Omental fat pad (tissue), 4 donors: ENCODE results near the gene NTNG2. TPM values are rescaled to one million over a fixed set of nuclear protein-coding genes. Genes with fewer than 3 reads are reported as not detected.

Experiments
- ATAC-seq: fragments of 150-250 bp; one replicate; pipeline ENCODE4 v1.9.1; 2016; ENCODE audit warnings: mild to moderate bottlenecking, moderate library complexity; ENCODE audit not compliant: low FRiP score
- DNase-seq: peaks from one replicate; pipeline ENCODE4 v3.0.0-alpha.2; 2019; ENCODE audit warnings: low spot score
- CTCF ChIP-seq, 3 donors: fragments of 450-650 bp; IDR thresholded peaks; one replicate each; pipeline ENCODE4 v1.5.1; 2016 to 2017; ENCODE audit warnings: antibody characterized with exemption in 3 of 3, mild to moderate bottlenecking in 3 of 3, moderate library complexity in 2 of 3
- total RNA-seq, 4 donors: library from RNA; depleted of rRNA; stranded (reverse); fragments of >200 nt; gene quantifications; one replicate each; pipeline ENCODE4 v1.1.0, GENCODE V29; 2016

NTNG2 gene
- total RNA-seq, 4 donors from 2014 or later, result 1.8 to 4.2 (median 2.9) TPM

DNA sequence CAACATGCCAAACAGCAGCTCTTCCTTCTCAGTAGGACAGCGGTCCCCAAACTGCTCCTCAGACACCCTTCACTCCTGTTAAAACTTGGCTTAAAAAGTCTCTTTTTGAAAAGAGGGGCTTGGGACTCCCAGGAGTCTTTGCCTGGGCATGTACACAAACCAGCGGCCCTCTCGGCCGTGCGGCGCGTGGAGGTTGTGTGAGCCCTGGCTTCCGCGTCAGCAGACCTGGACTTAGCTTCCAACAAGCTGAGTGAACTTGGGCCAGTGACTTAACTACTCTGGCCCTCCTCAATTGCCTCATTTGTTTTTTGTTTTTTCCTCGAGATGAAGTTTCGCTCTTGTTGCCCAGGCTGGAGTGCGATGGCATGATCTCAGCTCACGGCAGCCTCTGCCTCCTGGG is 15.3 kb upstream of the NTNG2 start:
- ATAC-seq, result no peak
- TF ChIP-seq CTCF (IDR thresholded peaks at IDR 0.05), result no peak
- no peak for DNase-seq

DNA sequence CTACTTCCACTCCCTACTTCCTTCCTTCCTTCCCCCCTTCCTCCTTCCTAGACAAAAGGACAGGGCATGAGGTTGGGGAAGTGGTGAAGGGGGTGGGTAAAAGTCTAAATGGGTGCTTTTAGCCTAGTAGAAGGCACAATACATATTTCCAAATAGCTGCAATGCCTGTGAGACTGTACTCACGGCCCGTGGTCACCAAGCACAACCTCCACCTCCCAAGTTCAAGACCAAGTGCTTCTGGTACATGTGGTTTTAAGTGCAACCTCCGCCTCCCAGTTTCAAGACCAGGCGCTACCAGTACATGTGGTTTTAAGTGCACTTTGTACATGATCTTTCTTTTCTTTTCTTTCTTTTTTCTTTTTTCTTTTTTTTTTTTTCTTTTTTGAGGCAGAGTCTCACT is 14.5 kb upstream of the NTNG2 start:
- no peak for ATAC-seq
- TF ChIP-seq CTCF (IDR thresholded peaks at IDR 0.05), result no peak

DNA sequence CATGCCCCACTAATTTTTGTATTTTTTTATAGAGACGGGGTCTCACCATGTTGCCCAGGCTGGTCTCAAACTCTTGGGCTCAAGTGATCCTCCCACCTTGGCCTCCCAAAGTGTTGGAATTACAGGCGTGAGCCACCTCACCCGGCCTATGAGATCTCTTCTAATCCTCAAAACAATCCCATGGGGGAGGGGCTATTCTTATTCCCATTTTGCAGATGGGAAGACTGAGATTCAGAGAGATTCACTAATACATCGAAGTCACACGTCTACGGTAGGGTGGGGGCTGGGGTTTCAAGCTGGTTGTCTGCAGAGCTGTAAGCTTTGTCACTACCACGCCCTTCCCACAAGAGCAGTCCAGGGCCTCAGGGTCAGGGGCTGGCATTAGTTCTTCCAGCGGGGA is 14.0 kb upstream of the NTNG2 start:
- TF ChIP-seq CTCF (IDR thresholded peaks at IDR 0.05), result no peak
- no peak for DNase-seq

More for the DNA sequence above, 14.5 kb upstream of the NTNG2 start:
- no peak for DNase-seq

DNA sequence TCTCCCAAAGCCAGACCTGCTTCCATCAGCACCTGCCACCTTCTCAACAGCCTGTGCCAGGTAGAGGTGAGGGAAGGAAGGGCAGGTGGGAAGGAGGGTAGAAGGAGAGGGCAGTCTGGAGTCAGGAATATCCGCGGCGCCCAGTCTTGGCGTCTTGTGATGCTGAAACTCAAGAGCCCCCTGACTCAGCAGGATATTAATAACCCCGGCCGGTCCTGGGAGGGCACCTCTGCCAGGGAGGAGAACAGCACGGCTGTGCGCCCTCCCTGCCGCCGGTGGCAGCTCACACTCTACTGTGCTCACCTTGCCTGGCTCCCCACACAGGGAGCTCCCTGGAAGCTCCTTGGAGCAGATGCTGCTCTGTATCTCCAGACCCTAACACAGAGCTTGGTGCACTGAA is 11.6 kb upstream of the NTNG2 start:
- no peak for DNase-seq
- ATAC-seq, result no peak
- TF ChIP-seq CTCF (IDR thresholded peaks at IDR 0.05), result no peak

More for the DNA sequence above, 14.0 kb upstream of the NTNG2 start:
- no peak for ATAC-seq

DNA sequence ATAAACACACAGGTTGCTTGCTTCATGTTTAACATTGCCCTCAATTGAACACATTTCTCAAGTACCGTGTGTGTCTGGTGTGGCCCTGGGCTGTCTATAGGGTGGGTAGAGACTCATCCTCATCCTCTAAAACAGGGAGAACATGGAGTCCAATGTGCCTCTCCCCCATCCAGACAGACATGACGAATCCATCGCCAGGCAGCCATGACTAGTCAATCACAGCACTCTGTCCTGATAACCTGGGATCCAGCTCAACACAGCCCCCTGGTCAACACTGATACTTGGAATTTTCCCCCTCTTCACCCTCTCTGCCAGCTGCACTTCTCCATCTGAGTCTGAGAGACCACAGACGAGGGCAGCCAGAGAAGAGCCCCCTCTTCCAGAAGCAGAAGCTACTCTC is 10.7 kb upstream of the NTNG2 start:
- TF ChIP-seq CTCF (IDR thresholded peaks at IDR 0.05), result no peak
- no peak for DNase-seq
- no peak for ATAC-seq

GRCh38 chr9:132152231-132152630 is 9.6 kb upstream of the NTNG2 start:
- no peak for TF ChIP-seq CTCF (IDR thresholded peaks at IDR 0.05)
- ATAC-seq, result no peak
- DNase-seq, result no peak

DNA sequence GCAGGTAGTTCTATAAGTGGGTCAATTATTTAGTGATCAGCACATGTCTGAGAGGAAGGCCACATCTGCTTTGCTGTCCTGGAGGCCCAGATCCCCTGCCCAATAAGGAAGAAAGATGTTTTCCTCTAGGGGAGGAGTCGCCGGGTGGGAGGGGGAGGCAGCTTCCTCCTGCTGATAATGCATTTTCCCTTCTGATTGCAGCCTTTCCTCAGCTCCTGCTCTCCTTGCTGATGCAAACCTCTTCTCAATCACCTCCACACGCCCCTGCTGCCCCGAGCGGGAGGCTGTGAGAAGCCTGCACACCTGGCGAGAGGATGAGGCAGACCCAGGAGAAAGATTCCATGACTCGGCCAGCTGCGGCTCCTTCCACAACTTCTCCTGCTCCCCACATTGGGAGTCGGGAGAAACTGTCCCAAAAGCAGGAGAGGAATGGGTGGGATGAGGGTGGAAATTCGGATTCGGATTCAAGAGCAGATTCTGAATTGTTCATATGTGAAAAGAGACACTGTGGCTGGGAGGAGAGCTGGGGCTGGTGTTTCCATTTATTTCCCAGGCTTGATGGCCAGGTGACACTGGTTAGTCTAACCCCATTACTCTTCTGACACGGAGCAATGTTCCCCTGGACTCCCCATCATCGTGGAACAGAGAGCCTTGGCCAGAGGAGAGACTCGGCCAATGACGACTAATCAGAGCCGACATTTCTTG is 6.8 kb upstream of the NTNG2 start:
- ATAC-seq, result no peak
- no peak for TF ChIP-seq CTCF (IDR thresholded peaks at IDR 0.05)
- no peak for DNase-seq
